ENCODE results near the gene ACYP2.

ACYP2 gene

GRCh38 chr2:54310311-54310710, 194.9 kb downstream of the ACYP2 start:
- TF ChIP-seq, protein P1, sequence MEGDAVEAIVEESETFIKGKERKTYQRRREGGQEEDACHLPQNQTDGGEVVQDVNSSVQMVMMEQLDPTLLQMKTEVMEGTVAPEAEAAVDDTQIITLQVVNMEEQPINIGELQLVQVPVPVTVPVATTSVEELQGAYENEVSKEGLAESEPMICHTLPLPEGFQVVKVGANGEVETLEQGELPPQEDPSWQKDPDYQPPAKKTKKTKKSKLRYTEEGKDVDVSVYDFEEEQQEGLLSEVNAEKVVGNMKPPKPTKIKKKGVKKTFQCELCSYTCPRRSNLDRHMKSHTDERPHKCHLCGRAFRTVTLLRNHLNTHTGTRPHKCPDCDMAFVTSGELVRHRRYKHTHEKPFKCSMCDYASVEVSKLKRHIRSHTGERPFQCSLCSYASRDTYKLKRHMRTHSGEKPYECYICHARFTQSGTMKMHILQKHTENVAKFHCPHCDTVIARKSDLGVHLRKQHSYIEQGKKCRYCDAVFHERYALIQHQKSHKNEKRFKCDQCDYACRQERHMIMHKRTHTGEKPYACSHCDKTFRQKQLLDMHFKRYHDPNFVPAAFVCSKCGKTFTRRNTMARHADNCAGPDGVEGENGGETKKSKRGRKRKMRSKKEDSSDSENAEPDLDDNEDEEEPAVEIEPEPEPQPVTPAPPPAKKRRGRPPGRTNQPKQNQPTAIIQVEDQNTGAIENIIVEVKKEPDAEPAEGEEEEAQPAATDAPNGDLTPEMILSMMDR (IDR thresholded peaks at IDR 0.05; ENCODE audit: borderline replicate concordance, extremely low read depth, low read length, poor library complexity, severe bottlenecking): no peak
- TF ChIP-seq EZH2 (IDR thresholded peaks at IDR 0.05; ENCODE audit: borderline replicate concordance, low read depth, low read length, severe bottlenecking): no peak
- H2AFZ ChIP-seq (ENCODE audit: low read depth, low read length): no peak overlapping the region
- no peaks in the 10 kb centered on the region for H3K4me1 ChIP-seq (ENCODE audit: insufficient read depth, low read length)
- DNase-seq (no peak), ATAC-seq (ENCODE audit: insufficient read depth, low read depth) (no peak)
- H3K4me2 ChIP-seq (ENCODE audit: insufficient read depth, low read length): no peak overlapping the region
- no peak overlapping the region for H3K9ac ChIP-seq (ENCODE audit: low read depth, low read length)
- no peak overlapping the region for H3K27ac ChIP-seq (ENCODE audit: low read length)
- H3K79me2 ChIP-seq (ENCODE audit: insufficient read depth, low read length): no peaks in the 10 kb centered on the region
- H3K9me3 ChIP-seq (ENCODE audit: insufficient read depth, low read length, severe bottlenecking): no peaks in the 10 kb centered on the region
- H4K20me1 ChIP-seq (ENCODE audit: insufficient read depth, low read length): no peaks in the 10 kb centered on the region
- H3K27me3 ChIP-seq (ENCODE audit: insufficient read depth, low read length, poor library complexity): no peaks in the 10 kb centered on the region
- no peaks in the 10 kb centered on the region for H3K36me3 ChIP-seq (ENCODE audit: insufficient read depth, low read length)
- no peak overlapping the region for H3K4me3 ChIP-seq (ENCODE audit: low read depth in 1 of 2, low read length in 2 of 2)

DNA sequence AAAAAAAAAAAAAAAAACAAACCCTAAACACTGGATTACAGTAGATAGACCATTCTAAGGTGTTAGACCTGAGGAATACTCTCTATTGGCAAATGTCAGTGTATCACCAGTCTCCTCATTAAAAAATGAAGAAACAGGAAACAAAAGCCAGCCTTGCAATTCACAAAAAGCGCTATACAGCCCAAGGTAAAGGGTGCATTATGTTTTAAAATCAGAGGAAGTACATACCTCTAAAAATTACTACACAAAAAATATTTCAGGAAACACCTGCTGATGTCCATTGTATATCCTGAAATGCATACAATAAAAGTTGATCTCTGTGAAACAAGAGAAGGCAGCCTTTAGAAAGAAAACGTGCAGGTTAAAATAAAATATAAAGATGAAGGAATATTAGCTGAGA, 195.5 kb downstream of the ACYP2 start:
- H4K20me1 ChIP-seq (ENCODE audit: insufficient read depth, low read length): no peaks in the 10 kb centered on the region
- H2AFZ ChIP-seq (ENCODE audit: low read depth, low read length): no peak overlapping the region
- no peaks in the 10 kb centered on the region for H3K9me3 ChIP-seq (ENCODE audit: insufficient read depth, low read length, severe bottlenecking)
- no peak for TF ChIP-seq EZH2 (IDR thresholded peaks at IDR 0.05; ENCODE audit: borderline replicate concordance, low read depth, low read length, severe bottlenecking)
- TF ChIP-seq, protein P1 (IDR thresholded peaks at IDR 0.05; ENCODE audit: borderline replicate concordance, extremely low read depth, low read length, poor library complexity, severe bottlenecking): no peak
- H3K4me3 ChIP-seq (ENCODE audit: low read depth in 1 of 2, low read length in 2 of 2): no peak overlapping the region
- DNase-seq (no peak), ATAC-seq (ENCODE audit: insufficient read depth, low read depth) (0 out of 3 replicates have a peak, but pooled peaks have one; percentile 31)
- H3K27me3 ChIP-seq (ENCODE audit: insufficient read depth, low read length, poor library complexity): no peaks in the 10 kb centered on the region
- no peaks in the 10 kb centered on the region for H3K36me3 ChIP-seq (ENCODE audit: insufficient read depth, low read length)
- H3K79me2 ChIP-seq (ENCODE audit: insufficient read depth, low read length): no peaks in the 10 kb centered on the region
- H3K4me1 ChIP-seq (ENCODE audit: insufficient read depth, low read length): no peaks in the 10 kb centered on the region
- no peak overlapping the region for H3K9ac ChIP-seq (ENCODE audit: low read depth, low read length)
- no peak overlapping the region for H3K27ac ChIP-seq (ENCODE audit: low read length)
- no peak overlapping the region for H3K4me2 ChIP-seq (ENCODE audit: insufficient read depth, low read length)

GRCh38 chr2:54313147-54313546, 197.7 kb downstream of the ACYP2 start:
- Histone ChIP-seq H3K9me3 (ENCODE audit: insufficient read depth, low read length, severe bottlenecking) (no peaks in the 10 kb centered on the region), H3K36me3 (ENCODE audit: insufficient read depth, low read length) (no peaks in the 10 kb centered on the region), H3K4me1 (ENCODE audit: insufficient read depth, low read length) (no peaks in the 10 kb centered on the region), H3K79me2 (ENCODE audit: insufficient read depth, low read length) (no peaks in the 10 kb centered on the region), H3K9ac (ENCODE audit: low read depth, low read length) (no peak overlapping the region), H3K4me3 (ENCODE audit: low read depth in 1 of 2, low read length in 2 of 2) (no peak overlapping the region), H3K27ac (ENCODE audit: low read length) (no peak overlapping the region), H3K27me3 (ENCODE audit: insufficient read depth, low read length, poor library complexity) (no peaks in the 10 kb centered on the region), H4K20me1 (ENCODE audit: insufficient read depth, low read length) (no peaks in the 10 kb centered on the region), H3K4me2 (ENCODE audit: insufficient read depth, low read length) (no peak overlapping the region), H2AFZ (ENCODE audit: low read depth, low read length) (no peak overlapping the region)
- ATAC-seq (ENCODE audit: insufficient read depth, low read depth) (no peak), DNase-seq (no peak)
- TF ChIP-seq, protein P1 (IDR thresholded peaks at IDR 0.05; ENCODE audit: borderline replicate concordance, extremely low read depth, low read length, poor library complexity, severe bottlenecking): no peak
- TF ChIP-seq EZH2 (IDR thresholded peaks at IDR 0.05; ENCODE audit: borderline replicate concordance, low read depth, low read length, severe bottlenecking): no peak

- H3K4me2 ChIP-seq (ENCODE audit: insufficient read depth, low read length): no peak overlapping the region
- H3K79me2 ChIP-seq (ENCODE audit: insufficient read depth, low read length): no peaks in the 10 kb centered on the region
- H3K9me3 ChIP-seq (ENCODE audit: insufficient read depth, low read length, severe bottlenecking): no peaks in the 10 kb centered on the region
- no peak overlapping the region for H3K9ac ChIP-seq (ENCODE audit: low read depth, low read length)
- no peak for TF ChIP-seq EZH2 (IDR thresholded peaks at IDR 0.05; ENCODE audit: borderline replicate concordance, low read depth, low read length, severe bottlenecking)
- TF ChIP-seq, protein P1 (IDR thresholded peaks at IDR 0.05; ENCODE audit: borderline replicate concordance, extremely low read depth, low read length, poor library complexity, severe bottlenecking): no peak
- no peaks in the 10 kb centered on the region for H3K4me1 ChIP-seq (ENCODE audit: insufficient read depth, low read length)
- H3K27me3 ChIP-seq (ENCODE audit: insufficient read depth, low read length, poor library complexity): no peaks in the 10 kb centered on the region
- no peaks in the 10 kb centered on the region for H4K20me1 ChIP-seq (ENCODE audit: insufficient read depth, low read length)
- H3K4me3 ChIP-seq (ENCODE audit: low read depth in 1 of 2, low read length in 2 of 2): no peak overlapping the region
- H2AFZ ChIP-seq (ENCODE audit: low read depth, low read length): no peak overlapping the region
- DNase-seq (no peak), ATAC-seq (ENCODE audit: insufficient read depth, low read depth) (no peak)
- H3K27ac ChIP-seq (ENCODE audit: low read length): no peak overlapping the region
- no peaks in the 10 kb centered on the region for H3K36me3 ChIP-seq (ENCODE audit: insufficient read depth, low read length)
These were observed 202.6 kb downstream of the ACYP2 start for GRCh38 chr2:54317973-54318372.

Data from DND-41 (cell line).